HG02981 (cell line): ENCODE results near the gene SCN11A.
"Not testable (repeated sequence)": the region's sequence is repeated elsewhere in the genome, so short reads cannot be mapped to it uniquely, and the experiment has no call there.

Source experiments
- ATAC-seq: cut with Tn5 transposase; IDR thresholded peaks from one replicate; pipeline ENCODE4 v1.9.1; 2021; ENCODE audit warnings: mild to moderate bottlenecking, moderate library complexity; ENCODE audit not compliant: unreplicated experiment

Gene SCN11A

DNA sequence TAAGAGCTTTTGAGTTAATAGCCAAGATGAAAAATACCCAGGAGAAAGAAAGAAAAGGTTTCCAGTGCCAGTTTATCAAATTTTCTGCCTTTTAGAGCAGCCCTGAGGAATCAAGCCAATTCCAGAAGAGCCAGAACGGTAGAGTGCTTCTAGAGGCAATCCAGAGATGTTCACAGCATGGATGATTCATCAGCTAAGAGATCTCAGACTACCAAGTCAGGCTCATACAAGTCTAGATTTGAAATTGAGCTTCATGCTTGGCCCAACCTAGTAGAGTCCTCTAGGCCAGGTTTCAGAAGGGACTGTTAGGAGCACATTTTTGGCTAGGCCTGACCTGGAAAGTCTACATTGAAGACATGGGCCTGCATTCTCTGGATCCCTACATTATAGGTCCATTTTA, 15.5 kb upstream of the SCN11A start:
- no peak for ATAC-seq

- ATAC-seq: peak; percentile 98
These were observed 13.5 kb upstream of the SCN11A start for GRCh38 chr3:39065197-39065596.

DNA sequence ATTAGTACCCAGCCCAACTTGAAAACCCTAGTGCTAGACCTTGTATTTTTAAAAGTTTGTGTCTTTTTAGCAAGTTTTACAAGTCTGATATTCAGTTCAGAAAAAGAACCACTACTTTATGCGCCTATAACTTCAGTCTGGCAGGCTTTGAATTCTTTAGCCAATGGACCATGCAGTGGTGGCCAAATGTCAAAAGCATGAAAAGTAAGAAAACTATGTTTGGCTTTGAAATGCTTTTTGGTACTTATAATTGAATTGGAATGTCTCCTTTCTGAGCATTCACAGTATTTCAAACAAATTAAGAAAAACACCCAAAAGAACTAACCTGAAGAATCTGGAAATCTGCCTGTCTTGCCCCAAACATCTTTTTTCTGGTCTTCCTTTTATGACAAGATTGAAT, 12.9 kb upstream of the SCN11A start:
- ATAC-seq: no peak

- ATAC-seq: no peak
These were observed 11.4 kb upstream of the SCN11A start for GRCh38 chr3:39063143-39063542.

- ATAC-seq: no peak
These were observed 10.4 kb upstream of the SCN11A start for GRCh38 chr3:39062180-39062579.

- not testable (repeated sequence) for ATAC-seq
These were observed 9.5 kb upstream of the SCN11A start for GRCh38 chr3:39061228-39061627.

- no peak for ATAC-seq
These were observed 4.4 kb upstream of the SCN11A start for GRCh38 chr3:39056151-39056550.

DNA sequence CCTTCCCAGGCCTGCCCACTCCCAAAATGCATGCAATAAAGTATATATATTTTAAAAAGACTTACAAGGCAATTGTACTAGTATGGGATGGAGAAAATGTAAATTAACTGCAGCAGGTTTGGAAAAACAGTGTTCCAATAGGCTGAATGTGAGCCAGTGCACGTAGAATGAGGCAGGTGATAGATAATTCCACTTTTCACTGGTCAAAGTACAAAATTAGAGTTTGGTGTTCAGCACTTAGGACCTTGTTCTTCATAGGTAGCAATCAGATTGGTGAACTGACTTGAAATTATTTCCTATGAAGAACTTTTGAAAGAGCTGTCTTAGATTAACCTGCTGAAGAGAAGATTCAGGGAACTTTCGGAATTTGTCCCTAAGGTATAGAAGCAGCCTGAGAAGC, 2.0 kb upstream of the SCN11A start:
- no peak for ATAC-seq

DNA sequence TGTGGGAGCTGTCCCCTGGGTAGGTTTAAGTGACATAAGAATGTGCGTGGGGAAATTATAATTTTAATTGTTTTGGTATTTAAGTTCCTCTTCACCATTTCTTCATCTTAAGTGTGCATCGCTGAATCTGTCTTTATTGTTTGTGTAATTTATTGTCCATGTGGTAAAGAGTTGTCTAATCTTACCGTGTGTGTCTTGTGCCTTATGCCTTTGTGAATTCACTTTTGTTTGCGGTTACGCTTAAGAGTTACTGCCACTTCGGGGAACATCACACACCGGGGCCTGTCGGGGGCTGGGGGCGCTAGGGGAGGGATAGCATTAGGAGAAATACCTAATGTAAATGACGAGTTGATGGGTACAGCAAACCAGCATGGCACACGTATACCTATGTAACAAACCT, 839 bp upstream of the SCN11A start:
- no peak for ATAC-seq

- peak; percentile 32 for ATAC-seq
These were observed 1.7 kb downstream of the SCN11A start for GRCh38 chr3:39050029-39050428.

DNA sequence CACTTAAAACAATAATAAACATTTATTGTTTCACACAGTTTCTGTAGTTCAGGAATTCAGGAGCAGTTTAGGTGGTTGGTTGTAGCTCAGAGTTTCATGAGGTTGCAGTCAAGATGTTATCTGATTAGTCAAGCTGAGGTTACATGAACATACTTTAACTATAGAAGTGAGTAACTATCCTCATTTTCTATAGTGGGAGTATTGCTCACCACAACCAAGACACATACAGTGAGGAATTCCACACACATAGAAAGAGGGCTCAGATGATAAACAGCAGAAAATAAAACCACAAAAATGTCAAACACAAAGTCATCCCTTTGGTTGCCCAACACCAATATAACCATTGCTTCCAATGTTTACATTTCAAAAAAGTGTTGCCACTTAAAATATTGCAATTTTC, 13.6 kb downstream of the SCN11A start:
- no peak for ATAC-seq

GRCh38 chr3:39029556-39029955, 22.2 kb downstream of the SCN11A start:
- ATAC-seq: no peak

DNA sequence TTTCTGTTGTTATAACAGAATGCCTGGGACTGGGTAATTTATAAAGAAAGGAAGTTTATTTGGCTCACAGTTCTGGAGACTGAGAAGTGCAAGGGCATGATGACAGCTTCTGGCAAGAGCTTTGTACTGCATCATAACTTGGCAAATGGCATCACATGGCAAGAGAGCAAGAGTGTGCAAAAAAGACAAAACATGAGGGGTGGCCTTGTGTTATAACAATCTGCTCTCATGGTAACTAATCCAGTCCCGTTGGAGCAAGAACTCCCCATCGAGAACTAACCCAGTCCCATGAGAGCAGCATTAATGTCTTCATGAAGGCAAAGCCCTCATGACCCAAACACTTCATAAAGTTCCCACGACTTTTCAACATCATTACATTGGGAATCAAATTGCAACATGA, 23.2 kb downstream of the SCN11A start:
- no peak for ATAC-seq

DNA sequence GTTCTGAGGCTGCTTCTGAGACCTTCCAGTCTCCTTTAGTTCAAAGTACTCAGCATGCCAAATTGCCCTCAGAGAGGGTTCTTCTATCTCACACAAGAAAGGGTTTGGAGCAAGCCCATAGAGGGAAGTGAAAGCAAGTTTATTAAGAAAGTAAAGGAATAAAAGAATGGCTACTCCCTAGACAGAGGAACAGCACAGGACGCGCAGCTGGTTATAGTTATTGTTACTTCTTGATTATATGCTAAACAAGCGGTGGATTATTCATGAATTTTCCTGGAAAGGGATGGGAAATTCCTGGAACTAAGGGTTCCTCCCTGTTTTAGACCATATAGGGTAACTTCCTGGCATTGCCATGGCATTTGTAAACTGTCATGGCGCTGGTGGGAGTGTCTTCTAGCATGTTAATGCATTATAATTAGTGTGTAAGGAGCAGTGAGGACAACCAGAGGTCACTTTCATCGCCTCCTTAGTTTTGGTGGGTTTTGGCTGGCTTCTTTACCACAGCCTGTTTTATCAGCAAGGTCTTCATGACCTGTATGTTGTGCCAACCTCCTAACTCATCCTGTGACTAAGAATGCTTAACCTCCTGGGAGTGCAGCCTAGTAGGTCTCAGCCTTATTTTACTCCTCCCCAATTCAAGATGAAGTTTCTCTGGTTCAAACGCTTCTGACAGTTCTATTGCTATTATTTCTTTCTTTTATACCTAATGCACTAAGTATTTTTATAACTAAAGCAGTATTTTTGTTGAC, 26.3 kb downstream of the SCN11A start:
- ATAC-seq: no peak

- ATAC-seq: no peak
These were observed 27.2 kb downstream of the SCN11A start for GRCh38 chr3:39024497-39024896.

- ATAC-seq: no peak
These were observed 29.5 kb downstream of the SCN11A start for GRCh38 chr3:39022286-39022630.

DNA sequence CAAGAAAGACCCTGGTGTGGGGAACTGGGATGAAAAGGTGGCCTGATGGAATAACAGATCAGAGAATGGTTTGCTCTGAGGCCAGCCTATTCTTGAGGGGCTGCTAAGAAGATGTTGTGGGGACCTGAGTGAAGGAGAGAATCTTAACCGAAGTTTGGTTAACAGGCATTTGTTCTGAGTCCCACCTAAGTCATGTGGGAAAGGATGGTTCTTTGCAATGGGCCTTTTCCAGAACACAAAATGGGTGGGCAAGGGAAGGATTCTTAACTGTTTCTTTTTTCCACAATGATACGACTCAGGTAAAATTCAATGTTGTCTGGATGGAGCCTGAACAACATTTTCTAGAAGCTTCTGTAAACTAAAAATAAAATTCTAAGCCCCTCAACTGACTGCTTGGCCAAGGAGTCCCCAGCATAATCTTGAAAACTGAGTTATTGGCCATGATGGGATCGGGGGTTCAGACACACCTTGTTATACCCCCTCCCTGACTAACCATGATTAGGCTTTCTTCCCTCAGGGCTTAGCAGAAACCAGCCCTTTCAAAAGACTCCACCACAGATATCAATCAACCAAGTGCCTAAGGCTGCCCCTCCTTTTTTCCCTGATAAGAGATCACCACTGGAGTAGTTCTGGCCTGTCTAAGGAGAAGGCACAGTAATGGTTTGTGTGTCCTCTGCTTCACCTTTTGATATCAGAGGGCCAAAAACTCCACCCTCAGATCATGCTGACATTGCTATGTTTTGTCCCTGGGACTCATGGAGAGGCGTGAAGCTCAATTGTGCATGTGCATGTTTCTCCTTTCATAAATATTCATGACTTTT, 30.1 kb downstream of the SCN11A start:
- ATAC-seq: no peak

- peak; percentile 84 for ATAC-seq
These were observed 30.7 kb downstream of the SCN11A start for GRCh38 chr3:39021029-39021428.

GRCh38 chr3:39019299-39019698, 32.4 kb downstream of the SCN11A start:
- no peak for ATAC-seq

GRCh38 chr3:39015418-39015817, 36.3 kb downstream of the SCN11A start:
- no peak for ATAC-seq

DNA sequence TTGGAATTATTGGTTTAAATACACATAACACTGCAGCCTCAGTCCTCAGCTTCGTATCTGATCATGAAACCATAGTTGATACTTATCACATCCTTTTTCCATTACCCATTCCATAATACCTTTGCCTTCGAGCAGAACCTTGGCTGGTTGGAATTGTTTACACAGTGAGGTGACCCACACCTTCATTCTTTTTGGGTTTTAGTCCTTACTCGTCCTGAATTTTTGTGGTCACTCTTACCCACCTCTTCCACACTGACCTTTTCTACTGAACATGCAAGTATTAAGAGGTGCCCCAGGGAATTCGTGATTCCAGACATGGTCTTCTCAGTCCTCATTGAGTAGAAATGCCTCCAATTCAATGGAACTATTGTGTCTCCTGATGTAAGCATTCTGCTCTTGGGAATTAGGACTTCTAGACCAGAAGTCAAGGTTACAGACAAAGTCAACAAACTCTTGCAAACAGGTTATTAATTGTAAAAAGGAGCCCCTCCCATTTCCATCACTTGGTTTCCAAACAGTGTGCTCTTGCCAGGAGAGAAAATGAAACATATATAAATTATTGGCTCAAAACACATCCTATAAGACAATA, 37.7 kb downstream of the SCN11A start:
- ATAC-seq: no peak

- no peak for ATAC-seq
These were observed 38.5 kb downstream of the SCN11A start for GRCh38 chr3:39013289-39013688.
